GM18868 (cell line): ENCODE results near the gene MAP3K1.
A peak's percentile ranks its signal among the peaks of the same experiment; 100 is the strongest.
"Not testable (repeated sequence)": the region's sequence is repeated elsewhere in the genome, so short reads cannot be mapped to it uniquely, and the experiment has no call there.

ENCODE experiments used
- ATAC-seq: cut with Tn5 transposase; IDR thresholded peaks from one replicate; pipeline ENCODE4 v1.9.1; 2021; ENCODE audit warnings: mild to moderate bottlenecking, moderate library complexity; ENCODE audit not compliant: unreplicated experiment

Gene MAP3K1

DNA sequence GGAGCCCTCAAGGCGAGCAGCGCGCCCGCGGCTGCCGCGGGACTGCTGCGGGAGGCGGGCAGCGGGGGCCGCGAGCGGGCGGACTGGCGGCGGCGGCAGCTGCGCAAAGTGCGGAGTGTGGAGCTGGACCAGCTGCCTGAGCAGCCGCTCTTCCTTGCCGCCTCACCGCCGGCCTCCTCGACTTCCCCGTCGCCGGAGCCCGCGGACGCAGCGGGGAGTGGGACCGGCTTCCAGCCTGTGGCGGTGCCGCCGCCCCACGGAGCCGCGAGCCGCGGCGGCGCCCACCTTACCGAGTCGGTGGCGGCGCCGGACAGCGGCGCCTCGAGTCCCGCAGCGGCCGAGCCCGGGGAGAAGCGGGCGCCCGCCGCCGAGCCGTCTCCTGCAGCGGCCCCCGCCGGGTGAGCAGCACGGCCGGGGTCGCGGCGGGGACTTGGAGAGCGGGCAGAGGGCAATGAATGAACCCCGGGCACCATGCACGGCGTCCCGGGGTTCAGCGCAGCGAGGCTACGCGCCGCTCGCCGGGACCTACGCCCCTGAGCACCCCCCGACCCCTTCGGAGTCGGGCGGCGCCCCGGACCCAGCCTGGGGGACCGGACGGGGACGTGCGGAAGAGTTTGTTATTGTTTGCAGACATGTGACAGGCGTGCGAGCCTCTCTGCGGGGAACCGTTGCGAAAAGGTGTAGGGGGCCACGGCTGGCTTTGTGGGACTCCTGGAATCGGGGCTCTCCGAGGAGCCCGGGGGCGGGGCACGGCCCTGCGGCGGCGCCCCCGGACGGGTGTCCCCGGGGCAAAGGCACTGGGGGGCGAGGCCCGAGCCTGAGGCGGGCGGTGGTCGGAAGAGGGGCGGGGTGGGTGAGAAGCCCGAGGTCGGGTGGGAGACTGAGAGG, 553 bp downstream of the MAP3K1 start:
- peak; percentile 29 for ATAC-seq

DNA sequence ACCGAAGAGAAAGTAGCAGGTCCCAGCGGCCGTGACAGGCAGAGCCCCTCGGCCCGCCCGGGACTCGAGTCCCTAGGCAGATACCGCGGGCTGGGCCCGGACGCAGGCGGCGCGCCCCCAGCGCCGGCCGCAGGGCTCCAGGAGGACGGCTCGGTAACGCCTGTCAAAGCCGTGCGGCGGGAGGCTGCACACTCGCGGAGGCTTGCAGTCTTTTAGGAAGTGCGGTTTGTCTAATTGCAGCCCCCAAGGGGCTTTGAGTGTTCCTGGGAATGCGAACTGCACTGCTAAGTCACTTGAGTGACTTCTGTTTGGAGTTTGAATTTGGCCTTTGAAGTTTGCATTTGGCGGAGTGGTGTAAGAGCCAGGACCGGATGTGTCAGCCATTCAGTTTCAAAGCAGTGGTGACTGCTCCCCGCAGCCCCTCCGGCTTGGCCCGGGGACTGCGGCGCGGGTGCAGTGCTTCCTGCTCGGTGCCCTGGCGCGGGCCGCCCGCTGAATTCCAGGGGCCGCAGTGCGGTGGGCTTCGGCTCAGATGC, 1.3 kb downstream of the MAP3K1 start:
- peak; percentile 36 for ATAC-seq

DNA sequence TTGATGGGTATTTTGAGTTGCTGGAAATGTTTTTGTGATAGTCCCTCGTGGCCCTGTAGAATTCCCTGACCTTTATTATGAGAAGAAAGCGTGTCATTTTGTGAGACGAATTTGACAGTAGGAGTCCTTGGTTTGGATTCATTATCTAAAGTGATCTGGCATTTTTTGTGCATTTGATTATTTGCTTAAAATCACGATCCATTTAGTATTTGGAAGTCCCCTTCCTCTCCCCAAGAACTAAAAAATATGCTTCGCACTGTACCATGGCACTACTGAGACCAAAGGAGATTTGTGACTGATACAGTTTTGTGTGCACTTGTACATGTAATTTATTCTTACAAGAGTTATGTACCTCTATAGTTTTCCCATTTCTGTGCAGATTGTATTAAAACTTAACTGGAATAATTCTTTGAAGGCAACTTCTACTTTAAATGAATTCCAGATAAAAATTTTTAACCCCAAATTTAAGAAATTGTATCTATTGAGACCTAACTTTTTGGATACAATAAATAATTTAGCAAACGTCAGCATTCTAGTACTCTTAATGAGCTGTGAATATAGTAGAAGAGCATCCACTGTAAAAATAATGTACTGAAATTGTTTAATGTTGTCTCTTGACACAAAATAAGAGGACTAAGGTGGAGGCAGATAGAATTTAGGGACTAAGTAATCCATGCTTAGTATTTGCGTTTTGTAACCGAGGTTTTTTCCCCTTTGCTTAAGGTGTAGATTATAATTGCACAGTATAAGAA, 2.1 kb downstream of the MAP3K1 start:
- ATAC-seq = no peak

DNA sequence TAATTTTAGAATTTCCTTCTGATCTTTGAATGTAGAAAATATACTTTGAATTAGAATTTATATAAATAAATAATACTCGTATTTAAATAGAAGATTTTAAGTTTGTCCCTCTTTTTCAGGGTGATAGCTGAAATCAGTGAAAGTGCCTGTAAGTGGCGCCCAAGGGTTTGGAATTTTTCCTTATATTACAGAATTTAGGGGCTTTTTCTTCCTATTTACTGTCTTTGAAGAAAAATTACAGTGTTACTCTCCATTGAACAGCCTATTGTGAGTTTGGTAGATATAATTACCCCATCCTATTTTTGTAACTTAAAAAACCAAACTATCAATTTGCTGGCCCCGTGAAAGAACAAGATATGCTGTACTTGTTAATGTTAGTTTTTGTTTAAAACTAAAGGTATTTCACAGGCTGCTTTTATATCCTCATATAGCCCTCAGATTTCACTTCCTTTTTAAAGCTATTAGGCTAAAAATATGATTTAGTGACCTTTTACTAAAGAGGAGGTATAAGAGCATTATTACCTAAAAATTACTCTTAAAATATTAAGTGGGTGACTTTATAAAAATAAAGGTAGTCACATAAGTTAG, 3.2 kb downstream of the MAP3K1 start:
- ATAC-seq = no peak

DNA sequence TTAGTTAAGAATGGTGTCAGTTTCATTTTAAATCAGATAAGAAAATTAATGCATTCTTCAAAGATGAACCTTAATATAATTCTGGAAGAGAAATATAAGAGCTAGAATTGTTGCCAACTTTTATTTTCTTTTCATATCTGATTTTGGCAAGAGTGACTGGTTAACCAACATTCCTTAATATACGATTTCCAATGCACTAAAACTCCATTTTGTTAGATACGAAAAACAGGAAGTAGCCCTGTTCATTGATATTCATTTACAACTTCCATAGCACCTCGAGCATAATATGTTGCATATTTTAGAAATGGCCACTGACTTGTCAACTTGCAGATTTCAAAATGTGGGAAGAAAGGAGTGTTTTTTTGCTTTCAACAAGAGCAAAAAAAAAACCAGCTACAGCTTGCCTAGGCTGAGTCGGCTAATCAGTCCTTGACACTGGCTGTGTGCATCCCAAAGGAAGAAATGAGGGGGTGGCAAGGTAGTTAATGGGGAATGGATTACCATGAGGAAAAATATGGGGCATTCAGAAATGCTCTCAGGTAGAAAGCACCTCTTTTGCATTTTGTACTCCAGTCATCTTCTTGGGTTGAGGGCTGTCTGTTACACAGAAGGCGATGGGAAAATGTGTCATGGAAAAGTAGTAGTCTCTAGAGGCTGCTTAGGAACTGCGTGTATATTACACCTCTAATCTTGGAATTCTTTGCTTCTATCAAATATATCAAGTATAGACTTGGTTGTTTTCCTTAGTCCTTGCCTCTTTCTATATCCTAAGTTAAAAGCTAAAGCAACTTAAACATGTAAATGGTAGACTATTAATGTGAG, 3.9 kb downstream of the MAP3K1 start:
- no peak for ATAC-seq

DNA sequence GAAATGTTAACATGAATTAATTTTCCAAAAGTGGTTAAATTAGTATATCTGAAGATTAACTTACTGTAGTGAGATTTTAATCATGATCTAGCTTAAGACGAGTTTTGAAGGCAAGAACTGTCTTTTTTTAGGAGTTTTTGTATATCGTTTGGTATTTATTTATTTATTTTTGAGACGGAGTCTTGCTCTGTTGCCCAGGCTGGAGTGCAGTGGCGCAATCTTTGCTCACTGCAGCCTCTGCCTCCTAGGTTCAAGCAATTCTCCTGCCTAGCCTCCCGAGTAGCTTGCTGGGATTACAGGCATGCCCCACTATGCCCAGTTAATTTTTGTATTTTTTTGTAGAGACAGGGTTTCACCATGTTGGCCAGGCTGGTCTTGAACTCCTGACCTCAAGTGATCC, 6.5 kb downstream of the MAP3K1 start:
- ATAC-seq = not testable (repeated sequence)

DNA sequence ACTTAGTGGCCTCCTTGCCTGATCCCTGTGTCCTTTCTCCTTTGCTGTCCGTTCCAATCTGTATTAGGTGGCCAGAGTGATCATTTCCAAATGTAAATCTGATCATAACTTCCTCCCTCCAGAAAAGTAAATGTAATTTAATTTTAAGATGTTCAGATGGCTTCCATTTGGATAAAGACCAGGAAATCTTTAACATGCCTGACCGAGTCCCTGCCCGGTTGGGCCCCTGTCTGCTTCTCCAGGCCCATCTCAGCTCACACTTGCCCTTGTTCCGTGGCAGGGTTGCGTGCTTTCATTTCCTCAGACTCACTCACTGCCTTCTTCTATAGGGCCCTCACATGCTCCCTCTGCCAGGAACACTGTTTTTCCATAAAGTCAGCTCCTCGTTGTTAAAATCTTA, 7.6 kb downstream of the MAP3K1 start:
- no peak for ATAC-seq

DNA sequence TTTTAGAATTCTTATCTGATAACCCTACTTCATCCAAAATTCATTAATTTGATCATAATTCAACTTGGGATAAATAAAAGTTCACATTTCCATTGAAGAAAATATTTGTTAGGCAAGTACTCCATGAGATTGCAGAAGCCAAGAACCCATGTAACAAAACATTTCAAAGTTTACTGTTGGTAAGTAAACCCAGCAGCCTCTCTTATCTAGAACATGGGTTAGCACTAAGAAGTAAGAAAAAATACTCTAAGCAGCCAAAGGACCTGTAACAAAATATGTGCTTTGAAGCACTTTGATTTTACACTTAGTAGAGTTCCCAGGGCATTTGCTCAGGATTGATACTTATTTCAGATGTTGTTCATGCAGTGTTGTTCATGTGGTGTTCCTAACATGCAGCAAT, 8.7 kb downstream of the MAP3K1 start:
- no peak for ATAC-seq

DNA sequence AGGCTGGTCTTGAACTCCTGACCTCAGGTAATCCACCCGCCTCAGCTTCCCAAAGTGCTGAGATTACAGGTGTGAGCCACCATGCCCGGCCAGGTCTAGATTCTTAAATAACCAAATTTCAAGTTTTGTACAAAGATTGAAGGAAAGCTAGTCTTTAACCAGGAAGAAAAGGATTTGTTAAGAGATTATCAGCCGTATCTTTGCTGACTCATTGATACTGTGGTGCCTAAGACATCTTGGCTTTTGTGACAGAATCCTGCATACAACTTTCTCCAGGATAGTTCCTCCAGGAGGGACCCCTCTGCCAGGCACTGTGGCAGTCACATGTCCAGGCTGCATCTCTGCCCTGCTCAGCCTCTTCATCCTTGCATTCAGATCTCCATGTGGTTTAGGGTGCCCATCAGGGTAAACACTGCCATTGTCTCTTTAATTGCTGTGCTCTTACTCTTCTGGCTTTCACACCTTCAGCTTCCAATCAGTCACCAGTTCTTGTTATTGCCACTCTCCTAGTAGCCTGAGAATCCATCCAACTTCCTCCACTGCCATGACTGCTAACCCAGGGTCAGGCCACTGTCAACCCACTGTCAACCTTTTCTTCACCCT, 10.0 kb downstream of the MAP3K1 start:
- no peak for ATAC-seq

DNA sequence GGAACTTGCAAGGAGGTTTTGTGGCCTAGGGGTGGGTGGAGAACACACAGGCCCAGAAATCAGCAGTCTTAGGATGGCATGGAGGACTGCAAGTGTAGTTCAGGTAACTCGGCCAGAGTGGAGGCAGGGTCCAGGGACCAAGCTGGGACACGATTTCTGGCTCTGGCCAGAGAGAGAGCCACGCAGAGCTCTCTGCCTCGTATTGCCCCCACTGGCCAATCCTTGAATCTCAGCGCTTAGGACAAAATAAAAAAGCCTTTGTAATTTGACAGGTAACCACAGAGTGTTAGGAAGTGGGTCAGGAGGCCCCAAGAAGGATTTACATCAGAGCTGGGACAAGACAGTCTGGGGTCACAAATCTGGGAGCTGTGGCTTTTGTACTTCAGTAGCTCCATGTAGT, 11.7 kb downstream of the MAP3K1 start:
- ATAC-seq = no peak

DNA sequence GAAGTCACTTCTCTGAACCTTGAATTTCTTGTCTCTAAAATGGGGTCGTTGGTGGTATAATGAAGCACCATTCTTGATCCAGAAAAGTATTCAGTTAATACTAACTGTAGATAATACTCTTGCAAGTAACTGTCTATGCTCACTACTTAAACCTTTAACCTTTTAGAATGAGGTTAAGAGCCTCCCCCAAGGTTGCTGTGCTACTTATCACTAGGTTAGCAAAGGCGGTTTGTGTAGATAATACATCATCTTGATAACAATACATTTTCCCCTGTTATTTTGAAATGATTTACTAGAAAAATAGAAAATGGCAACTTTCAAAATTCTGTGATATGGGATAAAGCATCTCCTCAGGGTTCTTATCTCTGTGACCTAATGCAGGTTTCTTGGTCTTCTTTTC, 12.6 kb downstream of the MAP3K1 start:
- ATAC-seq = no peak

DNA sequence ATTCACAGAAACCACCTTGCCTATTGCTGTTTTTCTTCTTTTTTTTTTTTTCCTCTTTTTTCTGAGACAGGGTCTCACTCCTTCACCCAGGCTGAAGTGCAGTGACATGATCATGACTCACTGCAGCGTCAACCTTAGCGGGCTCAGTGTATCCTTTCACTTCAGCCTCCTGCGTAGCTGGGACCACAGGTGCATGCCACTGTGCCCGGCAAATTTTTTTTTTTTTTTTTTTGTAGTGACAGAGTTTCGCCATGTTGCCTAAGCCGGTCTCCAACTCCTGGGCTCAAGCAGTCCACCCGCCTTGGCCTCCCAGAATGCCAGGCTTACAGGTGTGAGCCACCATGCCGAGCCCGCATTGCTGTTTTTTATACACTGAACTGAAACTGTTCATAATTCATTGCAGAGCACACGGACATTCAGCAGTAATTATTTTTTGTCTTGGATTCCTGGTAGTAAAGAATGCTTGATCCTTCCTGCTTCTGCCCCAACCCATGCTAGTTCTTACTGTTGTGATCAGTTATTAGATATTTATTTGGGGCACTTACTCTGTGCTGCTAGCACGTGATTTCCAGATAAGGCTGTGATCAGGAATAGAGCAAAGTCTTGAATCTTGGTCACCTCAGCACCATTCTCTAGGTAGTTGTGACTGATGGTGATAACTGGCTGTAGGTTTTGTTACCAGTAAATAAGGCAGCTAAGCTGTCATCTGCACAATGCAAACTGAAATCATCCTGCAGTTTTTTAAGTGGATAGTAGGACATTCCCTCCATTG, 14.0 kb downstream of the MAP3K1 start:
- ATAC-seq = no peak

DNA sequence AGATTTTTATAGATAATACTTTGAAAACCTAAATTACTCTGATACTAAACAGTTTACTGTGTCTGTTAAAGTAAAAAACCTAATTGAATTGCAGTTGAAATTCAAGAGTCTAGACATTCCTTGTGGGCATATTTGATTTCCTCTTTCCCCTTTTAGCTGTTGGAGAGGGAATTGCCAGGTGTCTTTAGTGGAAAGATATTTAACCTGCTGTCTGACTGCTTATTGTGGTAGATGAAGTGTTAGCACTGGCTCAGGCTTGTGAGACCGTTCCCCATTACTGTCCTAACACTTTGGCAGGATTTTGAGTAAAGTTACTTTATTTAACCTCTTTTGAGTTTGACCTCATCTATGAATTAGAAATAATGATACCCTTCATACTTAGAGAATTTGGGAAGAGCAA, 16.4 kb downstream of the MAP3K1 start:
- ATAC-seq = no peak

DNA sequence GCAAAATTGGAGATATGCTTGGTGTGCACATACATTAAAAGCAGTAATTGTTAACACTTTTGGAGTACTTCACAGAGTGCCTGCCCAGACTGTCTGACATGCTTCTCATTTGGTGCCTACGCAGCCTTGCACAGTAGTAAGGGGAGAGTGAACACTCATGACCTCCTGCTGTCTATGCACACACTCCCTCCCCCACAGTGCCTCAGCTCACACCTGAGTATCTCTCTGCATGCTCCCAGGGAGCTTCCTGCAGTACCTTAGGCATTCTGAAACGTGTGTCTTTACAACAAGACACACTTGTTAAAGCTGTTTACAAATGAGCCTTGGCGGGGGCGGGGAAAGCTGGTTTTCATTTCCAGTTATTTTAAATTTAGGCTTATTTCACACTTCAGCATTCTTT, 18.0 kb downstream of the MAP3K1 start:
- no peak for ATAC-seq

DNA sequence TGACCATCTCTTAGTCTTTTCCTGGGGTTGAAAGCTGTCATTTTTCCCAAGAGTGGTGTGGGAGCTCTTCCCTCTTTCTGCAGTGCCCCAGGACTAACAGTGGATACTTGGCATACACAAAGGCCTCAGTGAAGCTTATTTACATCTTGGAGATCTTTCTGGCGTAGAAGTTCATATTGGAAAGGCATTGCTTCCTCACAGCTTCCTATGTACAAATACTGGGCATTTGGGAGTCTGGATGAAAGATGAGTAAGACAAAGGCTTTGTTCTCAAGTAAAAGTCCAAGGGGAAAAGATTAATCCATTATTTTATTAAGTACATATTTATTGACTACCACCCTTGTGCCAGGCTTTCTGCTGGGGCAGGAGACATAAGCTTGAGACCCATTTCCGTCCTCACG, 22.0 kb downstream of the MAP3K1 start:
- no peak for ATAC-seq

DNA sequence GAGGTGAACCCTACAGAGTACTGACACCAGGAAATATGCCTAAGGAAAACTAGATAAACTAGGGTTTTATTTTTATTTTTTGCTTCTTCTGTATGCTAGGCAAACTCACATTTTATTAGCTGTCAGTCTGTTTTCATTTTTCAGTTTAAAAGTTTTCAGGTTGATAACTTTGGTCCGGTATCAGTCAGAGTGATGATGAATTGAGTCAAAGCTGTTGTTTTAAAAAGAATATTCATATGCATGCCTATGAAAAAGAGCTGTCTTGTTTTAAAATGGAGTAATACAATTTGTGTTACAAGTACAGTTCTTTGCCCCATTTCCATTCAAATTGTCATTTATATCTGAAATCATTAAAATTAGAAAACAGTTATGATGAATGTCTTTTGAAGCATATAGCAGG, 22.6 kb downstream of the MAP3K1 start:
- ATAC-seq = no peak

DNA sequence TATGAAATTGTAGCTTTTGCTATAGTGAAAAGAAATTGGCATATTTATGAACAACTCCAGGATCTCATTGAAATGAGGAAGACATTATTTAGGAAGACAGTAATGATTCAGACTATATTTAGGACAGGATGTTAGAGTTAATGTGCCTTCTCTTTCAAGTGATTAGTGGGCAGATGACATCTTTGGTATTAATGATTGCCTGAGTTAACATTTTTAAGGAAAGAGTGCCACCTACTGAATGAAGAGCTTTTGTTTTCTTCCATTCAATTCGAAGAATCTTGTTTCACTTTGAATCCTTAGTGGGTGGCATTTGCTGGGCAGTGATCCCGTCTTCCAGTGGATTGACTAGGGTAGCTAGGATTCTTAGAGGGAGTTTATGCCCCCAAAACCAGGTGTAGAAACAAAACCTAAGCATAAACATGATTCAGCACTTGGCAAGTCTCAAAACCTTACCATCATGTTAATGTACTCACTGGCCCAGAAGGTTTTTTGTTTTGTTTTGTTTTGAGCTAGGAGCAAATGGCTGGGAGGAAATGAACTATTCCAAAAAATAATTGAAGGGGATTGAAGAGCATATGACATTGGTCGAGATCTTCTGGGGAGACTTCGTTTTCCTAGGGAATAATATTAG, 23.2 kb downstream of the MAP3K1 start:
- peak; percentile 64 for ATAC-seq

DNA sequence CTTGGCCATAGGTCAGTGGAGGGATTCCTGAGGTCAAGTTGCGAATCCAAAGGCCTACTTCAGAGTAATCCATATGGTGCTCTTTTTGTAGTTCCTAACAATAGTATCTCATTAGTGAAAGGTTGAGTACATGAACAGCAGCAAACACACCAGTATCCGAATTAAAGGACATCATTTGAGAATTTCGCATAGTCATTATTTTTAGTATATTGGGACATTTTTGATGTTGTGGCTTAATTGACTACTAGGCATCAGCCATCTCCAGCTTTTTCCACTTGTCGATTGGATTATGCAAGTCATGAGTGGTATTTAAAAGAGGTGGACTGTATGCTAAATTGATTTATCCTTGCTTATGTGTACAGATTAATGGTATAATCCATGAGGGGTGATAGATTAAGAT, 23.7 kb downstream of the MAP3K1 start:
- no peak for ATAC-seq

DNA sequence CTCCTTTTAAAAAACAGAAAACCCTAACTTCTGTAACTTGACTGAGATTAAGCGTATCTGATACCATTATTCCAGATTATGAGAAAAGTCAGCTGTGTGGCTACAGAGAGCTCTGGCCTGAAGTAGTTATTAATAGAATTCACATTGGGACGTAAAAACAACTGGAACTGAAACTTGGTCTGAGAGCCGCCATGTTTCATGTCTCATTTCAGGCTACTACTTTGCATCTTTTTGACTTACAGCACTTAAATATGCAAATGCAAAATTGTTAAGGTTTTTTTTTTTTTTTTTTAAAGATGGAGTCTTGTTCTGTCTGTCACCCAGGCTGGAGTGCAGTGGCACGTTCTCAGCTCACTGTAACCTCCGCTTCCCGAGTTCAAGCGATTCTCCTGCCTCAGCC, 25.2 kb downstream of the MAP3K1 start:
- ATAC-seq = peak; percentile 42
